GM23338 (cell line): ENCODE data around the gene SSB.

Experiments used
- EZH2 ChIP-seq: fragments of 200-600 bp; sonication (generic); IDR thresholded peaks from one replicate; pipeline ENCODE4 v1.8.0; 2017; ENCODE audit warnings: antibody characterized with exemption, mild to moderate bottlenecking, low read depth; ENCODE audit not compliant: unreplicated experiment
- EZH2phosphoT487 ChIP-seq: fragments of 200-600 bp; sonication (generic); IDR thresholded peaks from one replicate; pipeline ENCODE4 v1.8.1; 2018; ENCODE audit warnings: antibody characterized with exemption; ENCODE audit not compliant: unreplicated experiment
- JUNB ChIP-seq: IDR thresholded peaks from one replicate; pipeline ENCODE4 v1.6.1; 2016; ENCODE audit warnings: antibody characterized with exemption; ENCODE audit not compliant: unreplicated experiment
- POLR2AphosphoS5 ChIP-seq: IDR thresholded peaks from 2 replicates; pipeline ENCODE4 v1.6.1; 2016; ENCODE audit warnings: antibody characterized with exemption, low read depth
- STAT1 ChIP-seq: IDR thresholded peaks from one replicate; pipeline ENCODE4 v1.6.1; 2016; ENCODE audit warnings: antibody characterized with exemption; ENCODE audit not compliant: unreplicated experiment
- TF ChIP-seq, protein P1 (sequence below), 2 experiments: fragments of 200-600 bp in 1 of 2; sonication (generic) in 1 of 2; conservative IDR thresholded peaks; 2 replicates each; pipeline versions ENCODE4 v1.5.1 to v1.6.1; 2016 to 2017; ENCODE audit warnings: antibody characterized with exemption in 2 of 2, low read depth in 2 of 2, mild to moderate bottlenecking in 2 of 2, moderate library complexity in 1 of 2
- TF ChIP-seq, protein P2 (sequence below): IDR thresholded peaks from one replicate; pipeline ENCODE4 v1.6.1; 2018; ENCODE audit warnings: antibody characterized with exemption; ENCODE audit not compliant: unreplicated experiment

DNA sequence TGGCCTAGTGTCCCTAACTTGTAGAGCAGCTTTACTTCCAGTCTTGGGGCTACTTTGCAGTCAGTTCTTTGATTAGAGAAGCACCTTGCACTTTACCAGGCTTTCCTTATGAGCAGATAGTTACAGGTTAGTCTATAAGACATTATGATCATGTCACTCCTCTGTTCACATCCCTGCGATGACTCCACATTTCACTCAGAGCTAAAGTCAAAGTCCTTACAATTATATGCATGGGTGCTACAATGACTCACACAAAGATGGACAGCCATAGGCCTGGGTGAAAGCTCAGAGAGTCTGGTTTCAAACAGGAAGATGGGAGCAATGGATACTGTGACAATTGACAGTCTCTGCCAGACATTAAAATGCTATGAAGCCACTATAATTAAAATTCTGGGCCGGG, 27.1 kb upstream of the SSB start:
- TF ChIP-seq, protein P1, sequence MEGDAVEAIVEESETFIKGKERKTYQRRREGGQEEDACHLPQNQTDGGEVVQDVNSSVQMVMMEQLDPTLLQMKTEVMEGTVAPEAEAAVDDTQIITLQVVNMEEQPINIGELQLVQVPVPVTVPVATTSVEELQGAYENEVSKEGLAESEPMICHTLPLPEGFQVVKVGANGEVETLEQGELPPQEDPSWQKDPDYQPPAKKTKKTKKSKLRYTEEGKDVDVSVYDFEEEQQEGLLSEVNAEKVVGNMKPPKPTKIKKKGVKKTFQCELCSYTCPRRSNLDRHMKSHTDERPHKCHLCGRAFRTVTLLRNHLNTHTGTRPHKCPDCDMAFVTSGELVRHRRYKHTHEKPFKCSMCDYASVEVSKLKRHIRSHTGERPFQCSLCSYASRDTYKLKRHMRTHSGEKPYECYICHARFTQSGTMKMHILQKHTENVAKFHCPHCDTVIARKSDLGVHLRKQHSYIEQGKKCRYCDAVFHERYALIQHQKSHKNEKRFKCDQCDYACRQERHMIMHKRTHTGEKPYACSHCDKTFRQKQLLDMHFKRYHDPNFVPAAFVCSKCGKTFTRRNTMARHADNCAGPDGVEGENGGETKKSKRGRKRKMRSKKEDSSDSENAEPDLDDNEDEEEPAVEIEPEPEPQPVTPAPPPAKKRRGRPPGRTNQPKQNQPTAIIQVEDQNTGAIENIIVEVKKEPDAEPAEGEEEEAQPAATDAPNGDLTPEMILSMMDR (conservative IDR thresholded peaks at IDR 0.05; ENCODE audit: low read depth in 2 of 2): no peak
- no peak for TF ChIP-seq POLR2AphosphoS5
- TF ChIP-seq, protein P2, sequence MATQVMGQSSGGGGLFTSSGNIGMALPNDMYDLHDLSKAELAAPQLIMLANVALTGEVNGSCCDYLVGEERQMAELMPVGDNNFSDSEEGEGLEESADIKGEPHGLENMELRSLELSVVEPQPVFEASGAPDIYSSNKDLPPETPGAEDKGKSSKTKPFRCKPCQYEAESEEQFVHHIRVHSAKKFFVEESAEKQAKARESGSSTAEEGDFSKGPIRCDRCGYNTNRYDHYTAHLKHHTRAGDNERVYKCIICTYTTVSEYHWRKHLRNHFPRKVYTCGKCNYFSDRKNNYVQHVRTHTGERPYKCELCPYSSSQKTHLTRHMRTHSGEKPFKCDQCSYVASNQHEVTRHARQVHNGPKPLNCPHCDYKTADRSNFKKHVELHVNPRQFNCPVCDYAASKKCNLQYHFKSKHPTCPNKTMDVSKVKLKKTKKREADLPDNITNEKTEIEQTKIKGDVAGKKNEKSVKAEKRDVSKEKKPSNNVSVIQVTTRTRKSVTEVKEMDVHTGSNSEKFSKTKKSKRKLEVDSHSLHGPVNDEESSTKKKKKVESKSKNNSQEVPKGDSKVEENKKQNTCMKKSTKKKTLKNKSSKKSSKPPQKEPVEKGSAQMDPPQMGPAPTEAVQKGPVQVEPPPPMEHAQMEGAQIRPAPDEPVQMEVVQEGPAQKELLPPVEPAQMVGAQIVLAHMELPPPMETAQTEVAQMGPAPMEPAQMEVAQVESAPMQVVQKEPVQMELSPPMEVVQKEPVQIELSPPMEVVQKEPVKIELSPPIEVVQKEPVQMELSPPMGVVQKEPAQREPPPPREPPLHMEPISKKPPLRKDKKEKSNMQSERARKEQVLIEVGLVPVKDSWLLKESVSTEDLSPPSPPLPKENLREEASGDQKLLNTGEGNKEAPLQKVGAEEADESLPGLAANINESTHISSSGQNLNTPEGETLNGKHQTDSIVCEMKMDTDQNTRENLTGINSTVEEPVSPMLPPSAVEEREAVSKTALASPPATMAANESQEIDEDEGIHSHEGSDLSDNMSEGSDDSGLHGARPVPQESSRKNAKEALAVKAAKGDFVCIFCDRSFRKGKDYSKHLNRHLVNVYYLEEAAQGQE: no peak
- TF ChIP-seq EZH2: no peak
- TF ChIP-seq STAT1: no peak
- TF ChIP-seq EZH2phosphoT487: no peak
- no peak for TF ChIP-seq JUNB
